DND-41 (cell line): Measurements from ENCODE around the gene TPK1.

Source experiments
- CTCF ChIP-seq: IDR thresholded peaks from 2 replicates; pipeline ENCODE4 v1.5.1; 2012; ENCODE audit warnings: borderline replicate concordance, low read length, moderate library complexity, mild to moderate bottlenecking; ENCODE audit not compliant: poor library complexity, severe bottlenecking; ENCODE audit errors: extremely low read depth
- EZH2 ChIP-seq: IDR thresholded peaks from 3 replicates; pipeline ENCODE4 v1.6.1; 2012; ENCODE audit warnings: borderline replicate concordance, low read depth, mild to moderate bottlenecking, moderate library complexity, low read length, inconsistent platforms; ENCODE audit not compliant: severe bottlenecking

GRCh38 chr7:144489504-144489903, 346.3 kb downstream of the TPK1 start:
- TF ChIP-seq CTCF, result no peak
- TF ChIP-seq EZH2, result no peak
